ENCODE results near the gene SHD. TPM values are rescaled to one million over a fixed set of nuclear protein-coding genes. Genes with fewer than 3 reads are reported as not detected.

The SHD gene
- polyA plus RNA-seq, 4 donors: 1.5 to 3.3 (median 2.3) TPM

DNA sequence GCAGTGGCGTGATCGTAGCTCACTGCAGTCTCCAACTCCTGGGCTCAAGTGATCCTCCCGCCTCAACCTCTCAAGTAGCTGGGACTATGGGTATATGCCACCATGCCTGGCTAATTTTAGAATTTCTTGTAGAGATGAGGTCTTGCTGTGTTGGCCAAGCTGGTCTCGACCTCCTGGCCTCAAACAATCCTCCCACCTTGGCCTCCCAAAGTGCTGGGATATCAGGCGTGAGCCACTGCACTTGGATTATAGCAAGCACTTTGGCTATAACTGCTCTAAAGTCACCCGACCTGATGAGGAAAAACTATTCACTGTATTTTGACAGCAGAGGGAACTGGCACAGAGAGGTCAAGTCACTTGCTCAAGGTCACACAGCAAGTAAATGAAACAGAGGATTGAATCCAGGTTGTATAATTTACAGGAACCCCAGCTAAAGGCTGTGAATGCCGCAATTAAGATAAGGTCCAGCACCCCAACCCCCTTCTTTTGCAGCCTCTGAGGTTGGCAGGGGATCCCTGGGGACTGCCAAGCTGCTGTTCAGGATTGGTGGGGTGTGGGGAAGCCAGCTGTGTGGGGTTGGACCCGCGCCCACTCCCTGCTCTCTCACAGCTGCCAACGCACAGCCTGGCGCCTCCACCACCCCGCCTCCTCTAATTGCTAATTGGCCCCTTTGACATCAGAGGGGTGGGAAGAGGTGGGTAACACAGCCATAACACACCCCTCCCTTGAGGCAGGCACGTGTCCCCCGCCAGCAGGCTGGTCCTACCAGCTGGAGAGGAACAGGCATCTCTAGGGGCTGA, 17.1 kb downstream of the SHD start:
- DNase-seq (ENCODE audit: low read depth in 4 of 4, low spot score in 2 of 4): no peak

- no peak for DNase-seq (ENCODE audit: low read depth in 4 of 4, low spot score in 2 of 4)
Observed at GRCh38 chr19:4297901-4298809, 19.1 kb downstream of the SHD start.

DNA sequence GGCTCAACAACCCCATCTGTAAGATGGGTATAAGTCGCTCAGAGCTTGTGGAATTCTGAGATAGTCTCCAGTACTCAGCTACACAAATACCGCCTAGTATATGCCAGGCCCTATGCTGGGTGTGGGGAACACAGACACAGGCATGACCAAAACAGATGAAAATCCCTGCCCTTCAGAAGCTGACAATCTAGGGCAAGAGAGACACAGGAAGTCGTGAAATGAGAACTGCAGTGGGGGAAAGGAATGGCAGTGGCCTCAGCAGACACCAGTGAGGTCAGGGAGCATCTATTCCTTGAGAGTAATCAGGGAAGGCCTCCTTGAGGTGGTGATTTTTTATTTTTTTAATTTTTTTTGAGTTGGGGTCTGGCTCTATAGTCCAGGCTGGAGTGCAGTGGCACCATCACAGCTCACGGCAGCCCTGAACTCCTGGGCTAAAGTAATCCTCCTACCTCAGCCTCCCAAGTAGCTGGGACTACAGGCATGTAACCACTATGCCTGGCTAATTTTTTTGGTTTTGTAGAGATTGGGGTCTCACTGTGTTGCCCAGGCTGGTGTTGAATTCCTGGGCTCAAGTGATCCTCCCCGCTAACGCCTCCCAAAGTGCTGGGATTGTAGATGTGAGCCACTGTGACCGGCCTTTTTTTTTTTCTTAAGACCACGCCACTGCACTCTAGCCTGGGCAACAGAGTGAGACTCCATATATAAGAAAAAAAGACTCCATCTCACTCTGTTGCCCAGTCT, 19.9 kb downstream of the SHD start:
- DNase-seq (ENCODE audit: low read depth in 4 of 4, low spot score in 2 of 4): no peak

DNA sequence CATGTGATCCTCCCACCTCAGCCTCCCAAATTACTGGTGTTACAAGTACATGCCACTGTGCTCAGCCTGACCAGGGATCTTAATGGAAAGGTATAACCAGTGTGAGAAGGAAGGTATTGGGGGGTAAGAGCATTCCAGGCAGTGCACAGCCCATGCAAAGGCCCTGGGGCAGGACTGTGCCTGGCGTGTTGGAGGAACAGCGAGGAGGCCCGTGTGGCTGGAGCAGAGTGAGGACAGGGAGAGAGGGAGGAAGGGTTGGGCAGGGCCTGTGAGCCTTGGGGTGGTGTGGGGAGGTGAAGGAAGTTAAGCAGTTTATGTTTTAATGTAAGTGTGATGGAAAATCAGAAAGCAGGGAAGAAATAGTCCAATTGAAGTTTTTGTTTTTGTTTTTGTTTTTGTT, 21.5 kb downstream of the SHD start:
- no peak for DNase-seq (ENCODE audit: low read depth in 4 of 4, low spot score in 2 of 4)

DNA sequence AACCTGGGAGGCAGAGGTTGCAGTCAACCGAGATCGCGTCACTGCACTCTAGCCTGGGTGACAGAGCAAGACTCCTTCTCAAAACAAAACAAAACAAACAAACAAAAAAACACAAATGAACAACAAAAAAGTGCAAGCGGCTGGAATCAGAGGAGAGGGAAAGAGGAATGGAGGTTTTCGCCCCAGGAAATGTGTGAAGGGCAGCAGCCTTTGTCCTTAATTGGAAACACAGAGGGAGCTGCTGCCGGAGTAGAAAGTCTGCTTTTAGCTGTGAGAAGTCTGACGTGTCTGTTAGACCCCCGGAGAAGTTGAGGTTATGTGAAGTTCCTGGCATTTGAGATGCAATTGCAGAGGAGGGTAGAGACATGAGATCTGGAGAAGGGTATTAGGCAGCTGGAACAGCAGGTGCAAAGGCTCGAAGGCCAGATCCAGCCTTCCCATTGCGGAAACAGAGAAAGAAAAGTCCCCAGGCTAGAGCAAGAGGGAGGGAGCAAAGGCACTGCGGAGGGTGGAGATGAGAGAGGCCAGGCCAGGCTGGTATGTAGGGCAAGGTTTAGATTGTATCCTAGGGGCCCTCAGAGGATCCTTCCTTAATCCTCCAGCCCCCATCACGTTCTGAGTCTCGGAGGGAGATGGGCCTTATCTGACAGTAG, 22.6 kb downstream of the SHD start:
- DNase-seq (ENCODE audit: low read depth in 4 of 4, low spot score in 2 of 4): no peak

GRCh38 chr19:4302243-4302640, 23.2 kb downstream of the SHD start, which contains the start of gene TMIGD2:
TMIGD2 (minus strand) TSS chr19:4302389; CDS start chr19:4302385, 4 bp downstream.
- DNase-seq (ENCODE audit: low read depth in 4 of 4, low spot score in 2 of 4): no peak

DNA sequence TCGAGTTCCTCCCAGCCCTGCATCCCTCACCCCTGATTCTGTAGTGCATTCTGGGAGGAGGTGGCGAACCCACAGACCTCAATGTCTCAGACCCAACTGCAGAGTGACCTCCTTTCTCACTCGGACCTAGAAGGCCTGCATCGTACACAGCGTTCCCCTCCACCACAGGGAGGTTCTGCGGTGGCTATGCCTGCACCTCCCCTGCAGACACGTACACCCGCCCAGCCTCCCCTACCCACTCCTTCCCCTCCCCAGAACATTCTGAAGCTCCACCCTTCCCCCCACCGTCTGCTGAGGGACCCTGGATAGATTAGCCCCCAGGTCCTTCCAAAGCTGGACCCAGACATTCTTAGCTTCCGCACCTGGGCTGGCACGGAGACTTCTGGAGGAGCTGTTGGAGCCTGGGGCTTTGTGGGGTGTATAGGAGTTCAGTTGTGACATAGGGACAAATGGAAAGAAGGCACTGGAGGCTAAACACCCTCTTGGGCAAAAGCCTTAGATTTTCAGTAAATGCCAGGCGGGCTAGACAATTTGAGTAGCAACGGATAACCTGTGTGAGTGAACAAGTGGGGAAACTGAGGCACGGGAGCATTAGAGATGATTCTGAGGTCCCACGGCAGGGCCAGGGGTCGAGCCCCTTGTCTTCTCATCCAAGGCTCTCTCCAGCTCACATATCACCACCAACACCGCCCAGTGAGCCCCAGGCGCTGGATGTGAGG, 24.9 kb downstream of the SHD start:
- no peak for DNase-seq (ENCODE audit: low read depth in 4 of 4, low spot score in 2 of 4)

DNA sequence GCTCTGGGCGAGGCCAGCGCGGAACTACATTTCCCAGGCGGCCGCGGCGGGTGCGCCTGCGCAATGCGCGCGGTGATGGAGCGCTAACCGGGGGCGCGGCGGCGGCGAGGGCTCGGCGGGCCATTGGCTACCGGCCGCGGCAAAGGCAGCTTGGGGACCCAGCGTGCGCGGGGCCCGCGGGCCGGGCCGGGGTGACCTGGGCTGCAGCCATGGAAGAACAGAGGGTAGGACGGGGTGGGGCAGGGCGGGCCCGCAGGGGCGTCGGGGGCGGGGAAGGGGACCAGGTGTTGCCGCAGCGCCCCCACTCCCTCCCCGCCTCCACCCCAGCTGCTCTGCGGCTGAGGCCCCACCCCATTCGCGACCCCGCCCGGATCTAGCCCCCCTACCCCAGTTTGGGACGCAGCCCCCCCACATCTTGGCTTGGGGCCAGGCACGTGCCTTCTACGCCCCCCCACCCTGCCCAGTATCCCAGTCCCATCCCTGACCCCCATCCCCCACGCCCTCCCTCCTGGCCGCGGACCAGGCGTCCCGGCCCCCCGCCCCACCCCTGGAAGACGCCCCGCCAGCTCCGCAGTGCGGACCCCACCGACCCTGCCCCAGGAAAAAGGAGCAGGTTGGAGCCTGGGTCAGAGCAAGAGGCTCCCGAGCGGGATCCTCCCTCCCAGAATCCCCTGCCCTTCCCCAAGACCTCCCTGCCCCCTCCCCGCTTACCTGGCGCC, 25.6 kb downstream of the SHD start, which contains the start of gene FSD1:
FSD1 (plus strand) TSS at position 61 of the 719 bp plus-strand sequence; CDS start at position 210, 149 bp downstream.
- no peak for DNase-seq (ENCODE audit: low read depth in 4 of 4, low spot score in 2 of 4)

GRCh38 chr19:4305257-4305612, 26.2 kb downstream of the SHD start:
- DNase-seq (ENCODE audit: low read depth in 4 of 4, low spot score in 2 of 4): no peak

- DNase-seq (ENCODE audit: low read depth in 4 of 4, low spot score in 2 of 4): no peak
Observed at GRCh38 chr19:4305659-4306058, 26.6 kb downstream of the SHD start.

DNA sequence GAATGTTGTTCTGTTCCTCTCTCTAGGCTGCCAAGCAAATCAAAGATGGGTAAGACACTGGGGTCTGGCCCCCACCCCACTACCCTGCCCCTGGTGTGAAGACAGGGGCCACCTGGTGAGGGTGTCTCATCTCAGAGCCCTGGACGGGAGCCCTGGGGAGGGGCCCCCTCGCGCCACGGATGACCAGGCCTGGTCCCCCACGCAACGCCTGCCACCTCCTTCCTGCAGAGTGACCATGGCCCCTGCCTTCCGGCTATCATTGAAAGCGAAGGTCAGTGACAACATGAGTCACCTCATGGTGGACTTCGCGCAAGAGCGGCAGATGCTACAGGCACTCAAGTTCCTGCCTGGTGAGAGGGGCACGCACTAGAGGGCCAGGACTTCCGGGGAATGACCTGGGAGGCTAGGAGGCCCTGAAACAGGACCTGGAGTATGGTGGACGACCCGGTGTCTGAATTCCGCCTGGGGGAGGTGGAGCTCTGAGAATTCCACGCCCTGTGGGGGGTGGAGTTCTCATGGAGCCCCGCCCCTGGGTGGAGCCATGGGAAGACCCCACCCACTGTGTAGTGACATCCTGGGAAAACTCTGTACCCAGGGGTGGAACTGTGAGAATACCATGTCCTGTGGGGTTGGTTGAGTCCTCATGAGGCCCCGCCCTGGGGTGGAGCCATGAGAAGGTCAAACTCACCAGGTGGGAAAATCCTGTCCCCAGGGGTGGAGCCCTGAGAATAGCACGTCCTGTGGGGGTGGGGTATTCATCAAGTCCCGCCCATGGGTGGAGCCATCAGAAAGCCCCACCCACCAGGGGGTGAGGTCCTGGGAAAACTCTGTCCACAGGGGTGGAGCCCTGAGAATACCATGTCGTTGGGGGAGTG, 31.4 kb downstream of the SHD start:
- DNase-seq (ENCODE audit: low read depth in 4 of 4, low spot score in 2 of 4): no peak

GRCh38 chr19:4313847-4314490, 34.9 kb downstream of the SHD start:
- DNase-seq (ENCODE audit: low read depth in 4 of 4, low spot score in 2 of 4): no peak

GRCh38 chr19:4316956-4317355, 37.9 kb downstream of the SHD start:
- no peak for DNase-seq (ENCODE audit: low read depth in 4 of 4, low spot score in 2 of 4)

- no peak for DNase-seq (ENCODE audit: low read depth in 4 of 4, low spot score in 2 of 4)
Observed at GRCh38 chr19:4318460-4318859, 39.4 kb downstream of the SHD start.

GRCh38 chr19:4319067-4319718, 40.1 kb downstream of the SHD start:
- no peak for DNase-seq (ENCODE audit: low read depth in 4 of 4, low spot score in 2 of 4)

DNA sequence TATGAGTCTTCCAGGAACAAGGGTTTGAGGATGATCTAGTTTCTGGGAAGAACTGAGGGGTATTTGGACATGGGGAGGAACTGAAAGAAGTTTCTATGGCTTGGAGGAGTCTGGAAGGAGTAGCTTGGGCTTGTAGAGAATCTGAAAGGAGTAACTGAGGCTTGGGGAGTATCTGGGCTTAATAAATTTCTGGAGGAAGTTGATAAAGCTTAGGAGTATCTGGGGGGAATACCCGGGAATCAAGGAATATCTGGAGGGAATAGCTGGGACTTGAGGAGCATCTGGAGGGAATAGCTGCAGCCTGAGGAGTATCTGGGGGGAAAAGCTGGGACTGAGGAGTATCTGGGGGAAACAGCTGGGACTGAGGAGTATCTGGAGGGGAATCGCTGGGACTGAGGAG, 41.4 kb downstream of the SHD start:
- DNase-seq (ENCODE audit: low read depth in 4 of 4, low spot score in 2 of 4): no peak
